Ovary (tissue), 3 donors: ENCODE data around the gene RAD21L1.

ENCODE experiments used
- POLR2A ChIP-seq: fragments of 450-650 bp; IDR thresholded peaks from one replicate; pipeline ENCODE4 v1.6.1; 2017; ENCODE audit warnings: antibody characterized with exemption, mild to moderate bottlenecking, moderate library complexity
- TF ChIP-seq, protein P1 (sequence below), 3 donors: fragments of 450-650 bp in 2 of 3; fragments of 200-600 bp in 1 of 3; IDR thresholded peaks; one replicate each; pipeline versions ENCODE4 v1.5.1 to v1.8.0; 2016 to 2022; ENCODE audit warnings: antibody characterized with exemption in 3 of 3, mild to moderate bottlenecking in 1 of 3
- donor health status: DM: no; HTN: no; CAD: no.

DNA sequence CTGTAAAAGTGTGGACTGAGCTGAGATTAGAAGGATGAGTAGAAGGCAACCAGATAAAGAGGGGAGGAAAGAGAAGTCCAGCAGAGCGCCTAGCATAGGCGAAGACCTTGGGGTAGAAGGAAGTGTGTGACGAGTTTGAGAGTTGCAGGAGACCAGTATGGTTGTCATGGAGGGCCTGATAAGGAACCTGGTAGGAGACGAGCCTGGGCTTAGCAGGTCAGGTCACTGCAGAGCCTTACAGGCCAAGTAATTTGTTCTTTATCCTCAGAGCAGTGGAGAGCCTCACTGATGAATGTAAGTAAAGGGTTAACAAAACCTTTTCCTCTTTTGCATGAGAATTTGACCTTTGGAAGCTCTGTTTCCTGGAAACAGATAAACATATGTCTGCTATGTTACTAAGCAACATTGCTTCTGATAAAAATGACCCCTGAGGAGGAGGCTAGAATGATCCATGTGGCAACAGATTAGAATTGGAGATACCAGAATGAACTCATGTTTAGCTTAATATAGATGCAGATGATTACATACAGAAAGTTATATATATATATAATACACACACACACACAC lies 38.2 kb upstream of the RAD21L1 start:
- TF ChIP-seq, protein P1, sequence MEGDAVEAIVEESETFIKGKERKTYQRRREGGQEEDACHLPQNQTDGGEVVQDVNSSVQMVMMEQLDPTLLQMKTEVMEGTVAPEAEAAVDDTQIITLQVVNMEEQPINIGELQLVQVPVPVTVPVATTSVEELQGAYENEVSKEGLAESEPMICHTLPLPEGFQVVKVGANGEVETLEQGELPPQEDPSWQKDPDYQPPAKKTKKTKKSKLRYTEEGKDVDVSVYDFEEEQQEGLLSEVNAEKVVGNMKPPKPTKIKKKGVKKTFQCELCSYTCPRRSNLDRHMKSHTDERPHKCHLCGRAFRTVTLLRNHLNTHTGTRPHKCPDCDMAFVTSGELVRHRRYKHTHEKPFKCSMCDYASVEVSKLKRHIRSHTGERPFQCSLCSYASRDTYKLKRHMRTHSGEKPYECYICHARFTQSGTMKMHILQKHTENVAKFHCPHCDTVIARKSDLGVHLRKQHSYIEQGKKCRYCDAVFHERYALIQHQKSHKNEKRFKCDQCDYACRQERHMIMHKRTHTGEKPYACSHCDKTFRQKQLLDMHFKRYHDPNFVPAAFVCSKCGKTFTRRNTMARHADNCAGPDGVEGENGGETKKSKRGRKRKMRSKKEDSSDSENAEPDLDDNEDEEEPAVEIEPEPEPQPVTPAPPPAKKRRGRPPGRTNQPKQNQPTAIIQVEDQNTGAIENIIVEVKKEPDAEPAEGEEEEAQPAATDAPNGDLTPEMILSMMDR (IDR thresholded peaks at IDR 0.05), result no peak
- no peak for TF ChIP-seq POLR2A
